OCI-LY3 (cell line): ENCODE data around the gene ADARB2.

ENCODE experiments used
- EZH2phosphoT487 ChIP-seq: fragments of 200-600 bp; shearing (Covaris generic); IDR thresholded peaks from 2 replicates; pipeline ENCODE4 v1.6.1; 2018; ENCODE audit warnings: antibody characterized with exemption, mixed run types, low read depth
- TF ChIP-seq, protein P1 (sequence below): fragments of 200-600, 300-600 bp; sonication (generic); IDR thresholded peaks from 2 replicates; pipeline ENCODE4 v1.5.1; 2014; ENCODE audit warnings: antibody characterized with exemption, low read length, low read depth

DNA sequence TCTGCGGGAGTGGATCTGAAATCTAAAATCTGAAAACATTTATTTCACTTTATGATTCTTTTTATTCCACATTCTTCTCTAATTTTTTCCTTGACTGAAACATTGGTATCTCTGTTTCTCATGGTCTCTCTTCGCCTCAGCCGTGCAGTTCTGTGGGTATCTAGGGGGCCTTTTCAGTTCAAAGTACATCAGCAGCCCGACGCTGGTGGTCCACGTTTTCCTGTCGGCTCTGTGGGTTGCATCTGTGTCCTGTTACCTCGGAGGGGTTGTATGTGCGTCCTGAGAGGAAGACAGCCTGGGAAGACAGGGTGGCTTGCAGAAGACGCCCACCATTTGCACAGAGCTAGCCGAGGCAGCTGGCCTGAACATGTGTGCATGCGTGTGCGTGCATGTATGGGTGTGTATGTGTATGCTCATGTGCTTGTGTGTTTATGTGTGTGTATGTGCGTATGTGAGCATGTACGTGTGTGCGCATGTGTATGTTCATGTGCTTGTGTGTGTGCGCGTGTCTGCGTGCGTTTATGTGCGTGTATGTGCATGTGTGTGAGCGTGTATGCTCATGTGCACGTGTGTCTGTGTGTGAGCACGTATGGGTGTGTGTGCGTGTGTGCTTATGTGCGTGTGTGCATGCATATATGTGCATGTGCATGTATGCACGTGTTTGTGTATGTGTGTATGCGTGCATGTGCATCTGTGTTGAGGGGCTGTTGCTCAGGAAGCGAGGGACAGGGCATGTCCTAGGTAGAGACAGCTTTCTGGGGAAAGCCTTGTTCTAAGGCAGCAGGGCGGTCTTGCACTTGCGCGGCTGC, 211.8 kb downstream of the ADARB2 start:
- TF ChIP-seq, protein P1, sequence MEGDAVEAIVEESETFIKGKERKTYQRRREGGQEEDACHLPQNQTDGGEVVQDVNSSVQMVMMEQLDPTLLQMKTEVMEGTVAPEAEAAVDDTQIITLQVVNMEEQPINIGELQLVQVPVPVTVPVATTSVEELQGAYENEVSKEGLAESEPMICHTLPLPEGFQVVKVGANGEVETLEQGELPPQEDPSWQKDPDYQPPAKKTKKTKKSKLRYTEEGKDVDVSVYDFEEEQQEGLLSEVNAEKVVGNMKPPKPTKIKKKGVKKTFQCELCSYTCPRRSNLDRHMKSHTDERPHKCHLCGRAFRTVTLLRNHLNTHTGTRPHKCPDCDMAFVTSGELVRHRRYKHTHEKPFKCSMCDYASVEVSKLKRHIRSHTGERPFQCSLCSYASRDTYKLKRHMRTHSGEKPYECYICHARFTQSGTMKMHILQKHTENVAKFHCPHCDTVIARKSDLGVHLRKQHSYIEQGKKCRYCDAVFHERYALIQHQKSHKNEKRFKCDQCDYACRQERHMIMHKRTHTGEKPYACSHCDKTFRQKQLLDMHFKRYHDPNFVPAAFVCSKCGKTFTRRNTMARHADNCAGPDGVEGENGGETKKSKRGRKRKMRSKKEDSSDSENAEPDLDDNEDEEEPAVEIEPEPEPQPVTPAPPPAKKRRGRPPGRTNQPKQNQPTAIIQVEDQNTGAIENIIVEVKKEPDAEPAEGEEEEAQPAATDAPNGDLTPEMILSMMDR, result no peak
- no peak for TF ChIP-seq EZH2phosphoT487
